SK-N-SH (cell line): ENCODE results near the gene MED16. TPM values are rescaled to one million over a fixed set of nuclear protein-coding genes. Genes with fewer than 3 reads are reported as not detected.

Experiments
- CTCF ChIA-PET: fragments of 300-600, 350-600 bp; formaldehyde crosslinking; extraction: SDS; loops from one replicate; lab custom pipeline; 2021; lab: Yijun Ruan, JAX
- POLR2A ChIA-PET: fragments of 350-600 bp; sonication (Branson Sonifier 250); formaldehyde crosslinking; extraction: SDS; loops from one replicate; lab custom pipeline; 2020; ENCODE audit warnings: antibody characterized with exemption, inconsistent platforms; lab: Yijun Ruan, JAX
- DNase-seq: peaks from one replicate; pipeline ENCODE4 v3.0.0; 2012
- H2AFZ ChIP-seq: fragments of 200-600 bp; sonication (generic); 2 replicates; pipeline ENCODE4 v1.8.1; 2016; ENCODE audit warnings: antibody characterized with exemption, mild to moderate bottlenecking, low read depth
- H3F3A ChIP-seq: fragments of 200-600 bp; sonication (generic); replicated peaks from 2 replicates; pipeline ENCODE3; 2016; ENCODE audit warnings: antibody characterized with exemption, mild to moderate bottlenecking; ENCODE audit not compliant: insufficient read depth
- H3K27ac ChIP-seq, 2 experiments: fragments of 200-500 bp in 1 of 2; fragments of 200-600 bp in 1 of 2; sonication (Bioruptor generic) in 1 of 2; sonication (generic), shearing (Covaris generic) in 1 of 2; 2 replicates each; pipeline versions ENCODE4 v1.5.1 to v1.6.1; 2014 to 2016; ENCODE audit warnings: low read depth in 2 of 2, inconsistent platforms in 1 of 2, low read length in 1 of 2, mild to moderate bottlenecking in 1 of 2, mixed read lengths in 1 of 2
- H3K27me3 ChIP-seq: fragments of 200-600 bp; sonication (generic), shearing (Covaris generic); 2 replicates; pipeline ENCODE4 v1.6.1; 2016; ENCODE audit warnings: mixed run types; ENCODE audit not compliant: insufficient read depth
- H3K36me3 ChIP-seq, 2 experiments: fragments of 200-500 bp in 1 of 2; fragments of 200-600 bp in 1 of 2; sonication (Bioruptor generic) in 1 of 2; sonication (generic) in 1 of 2; replicated peaks in 1 of 2; 2 replicates each; pipeline versions ENCODE3 to v1.5.1; 2014 to 2016; ENCODE audit warnings: low read length in 1 of 2, mild to moderate bottlenecking in 1 of 2; ENCODE audit not compliant: insufficient read depth in 2 of 2, control insufficient read depth in 1 of 2
- H3K4me1 ChIP-seq, 2 experiments: fragments of 200-500 bp in 1 of 2; fragments of 200-600 bp in 1 of 2; sonication (Bioruptor generic) in 1 of 2; sonication (generic), shearing (Covaris generic) in 1 of 2; 2 replicates each; pipeline versions ENCODE4 v1.5.1 to v1.6.1; 2014 to 2016; ENCODE audit warnings: low read depth in 1 of 2, low read length in 1 of 2, mixed run types in 1 of 2; ENCODE audit not compliant: insufficient read depth in 2 of 2, control insufficient read depth in 1 of 2
- H3K4me2 ChIP-seq: fragments of 200-600 bp; sonication (generic), shearing (Covaris generic); 2 replicates; pipeline ENCODE4 v1.6.1; 2017; ENCODE audit warnings: mixed run types
- H3K4me3 ChIP-seq, 2 experiments: fragments of 200-500 bp in 1 of 2; fragments of 200-600 bp in 1 of 2; sonication (Bioruptor generic) in 1 of 2; sonication (generic), shearing (Covaris generic) in 1 of 2; 2 replicates each; pipeline versions ENCODE4 v1.5.1 to v1.8.1; 2014 to 2016; ENCODE audit warnings: low read depth in 2 of 2, inconsistent platforms in 1 of 2, low read length in 1 of 2, mild to moderate bottlenecking in 1 of 2, mixed read lengths in 1 of 2, moderate library complexity in 1 of 2
- H3K79me2 ChIP-seq: fragments of 200-600 bp; sonication (generic); 2 replicates; pipeline ENCODE4 v1.8.1; 2017; ENCODE audit warnings: mild to moderate bottlenecking; ENCODE audit not compliant: insufficient read depth
- H3K9ac ChIP-seq: fragments of 200-600 bp; sonication (generic); 2 replicates; pipeline ENCODE4 v1.6.1; 2017; ENCODE audit warnings: mixed run types
- H3K9me2 ChIP-seq: fragments of 200-600 bp; sonication (generic); 2 replicates; pipeline ENCODE4 v1.6.1; 2017; ENCODE audit warnings: mixed run types
- H3K9me3 ChIP-seq: fragments of 200-600 bp; sonication (generic); 2 replicates; pipeline ENCODE4 v1.6.1; 2017; ENCODE audit warnings: mixed run types, mild to moderate bottlenecking, moderate library complexity
- H4K20me1 ChIP-seq: fragments of 200-600 bp; sonication (generic); 2 replicates; pipeline ENCODE4 v1.6.1; 2017; ENCODE audit warnings: mild to moderate bottlenecking, mixed run types; ENCODE audit not compliant: insufficient read depth
- EP300 ChIP-seq, 2 experiments: IDR thresholded peaks; 2 replicates each; pipeline versions ENCODE4 v1.4.0 to v1.6.1; 2012; ENCODE audit warnings: borderline replicate concordance in 1 of 2, low read depth in 1 of 2, low read length in 1 of 2
- EZH2phosphoT487 ChIP-seq: fragments of 200-600 bp; sonication (generic); IDR thresholded peaks from 2 replicates; pipeline ENCODE4 v1.6.1; 2017; ENCODE audit warnings: low read depth, mixed run types, mild to moderate bottlenecking, antibody characterized with exemption, moderate library complexity, borderline replicate concordance
- FOXJ3 ChIP-seq: sonication (generic); formaldehyde crosslinking; IDR thresholded peaks from 2 replicates; pipeline ENCODE4 v1.5.1; 2020; ENCODE audit warnings: mild to moderate bottlenecking, missing genetic modification reagents
- FOXM1 ChIP-seq: IDR thresholded peaks from 2 replicates; pipeline ENCODE4 v1.4.0; 2012; ENCODE audit warnings: low read depth, mild to moderate bottlenecking
- GABPA ChIP-seq: IDR thresholded peaks from 2 replicates; pipeline ENCODE4 v1.4.0; 2012; ENCODE audit warnings: low read depth, mild to moderate bottlenecking
- MAX ChIP-seq: IDR thresholded peaks from 2 replicates; pipeline ENCODE4 v1.4.0; 2012; ENCODE audit warnings: low read depth
- MXI1 ChIP-seq: IDR thresholded peaks from 2 replicates; pipeline ENCODE4 v1.6.1; 2012; ENCODE audit warnings: mild to moderate bottlenecking, low read depth, low read length, improper control_type of control experiment
- PBX3 ChIP-seq: IDR thresholded peaks from 2 replicates; pipeline ENCODE4; 2012
- POLR2AphosphoS5 ChIP-seq: IDR thresholded peaks from 2 replicates; pipeline ENCODE4 v1.6.1; 2012; ENCODE audit warnings: low read depth, low read length
- RCOR1 ChIP-seq: fragments of 150-350 bp; IDR thresholded peaks from 2 replicates; pipeline ENCODE4 v1.6.1; 2017; ENCODE audit warnings: antibody characterized with exemption, low read length
- REST ChIP-seq: IDR thresholded peaks from 2 replicates; pipeline ENCODE4 v1.6.1; 2012; ENCODE audit warnings: mild to moderate bottlenecking, low read depth, low read length, moderate library complexity
- RXRA ChIP-seq: IDR thresholded peaks from 2 replicates; pipeline ENCODE4 v1.4.0; 2012; ENCODE audit warnings: low read depth, mild to moderate bottlenecking, borderline replicate concordance
- SIN3A ChIP-seq: IDR thresholded peaks from 2 replicates; pipeline ENCODE4 v1.6.1; 2012; ENCODE audit warnings: low read depth, mild to moderate bottlenecking, low read length, moderate library complexity, borderline replicate concordance
- TCF12 ChIP-seq: IDR thresholded peaks from 2 replicates; pipeline ENCODE4 v1.4.0; 2012
- YY1 ChIP-seq: IDR thresholded peaks from 2 replicates; pipeline ENCODE4 v1.4.0; 2012; ENCODE audit warnings: low read depth, mild to moderate bottlenecking
- WGBS: methylation state at CpG from one replicate; pipeline ENCODE4 v1.1.6; 2017; ENCODE audit warnings: low lambda C conversion rate; 5-methylcytosine and 5-hydroxymethylcytosine counted together
- polyA plus RNA-seq, 3 experiments: library from polyadenylated mRNA; depleted of rRNA; stranded (reverse); fragments of >200 nt; gene quantifications; 2 replicates each; pipeline ENCODE4 v1.2.3, GENCODE V29; 2012

MED16 gene
- polyA plus RNA-seq, 1 of the 3 experiments (the other 2 are of a cell fraction): 40.6 TPM

GRCh38 chr19:887599-887998 lies 5.4 kb downstream of the MED16 start (continued):
- TF ChIP-seq REST (no peak), GABPA (no peak), YY1 (no peak), SIN3A (no peak), MAX (no peak), POLR2AphosphoS5 (no peak), PBX3 (no peak)

GRCh38 chr19:887072-887471 lies 5.9 kb downstream of the MED16 start:
- peak; percentile 92 for DNase-seq
- Histone ChIP-seq H3K27me3 (no peaks in the 10 kb centered on the region), H3K79me2 (peaks cover 9% of the 10 kb centered on the region), H3K9ac (no peak overlapping the region), H3K4me2 (no peak overlapping the region), H3K9me2 (no peaks in the 10 kb centered on the region), H3F3A (peaks cover 6% of the 10 kb centered on the region), H3K27ac (peak overlapping the region in 1 of 2 experiments; percentile 72; a peak in 2 of 4 replicates), H3K36me3 (peaks cover 4 to 54% of the 10 kb centered on the region in 2 experiments), H3K4me3 (no peak overlapping the region), H2AFZ (no peak overlapping the region), H3K9me3 (no peaks in the 10 kb centered on the region), H4K20me1 (no peaks in the 10 kb centered on the region), H3K4me1 (peaks cover 0 to 19% of the 10 kb centered on the region in 2 experiments; a peak in 1 of 4 replicates)
- POLR2A ChIA-PET: no interaction called here
- CTCF ChIA-PET: interaction anchor here (0.9 to 1.8 kb wide), 2 partner anchors 24 to 134 kb away, joined by 3 to 5 read pairs; partner anchors contain the start of gene RNU6-2
- 71% methylated on average over 16 of the region's 16 CpGs for WGBS
- TF ChIP-seq MAX: no peak
- no peak for TF ChIP-seq REST
- 0 out of 2 replicates have a peak, but pooled peaks have one; percentile 18 for TF ChIP-seq FOXJ3 (CRISPR knock-in tag)
- TF ChIP-seq MXI1: peak; percentile 97
- TF ChIP-seq FOXM1: no peak
- no peak for TF ChIP-seq YY1
- TF ChIP-seq EP300 (IDR thresholded peaks at IDR 0.05; ENCODE audit: borderline replicate concordance in 1 of 2, low read depth in 1 of 2, low read length in 1 of 2): peak in 1 of 2 experiments; percentile 30; a peak in 1 of 4 replicates
- no peak for TF ChIP-seq TCF12
- no peak for TF ChIP-seq RXRA
- no peak for TF ChIP-seq EZH2phosphoT487
- peak; percentile 29; the same call in 1 of the 2 replicates for TF ChIP-seq RCOR1
